ENCODE results near the gene TMEM82.
A peak's percentile ranks its signal among the peaks of the same experiment; 100 is the strongest.

The TMEM82 gene

DNA sequence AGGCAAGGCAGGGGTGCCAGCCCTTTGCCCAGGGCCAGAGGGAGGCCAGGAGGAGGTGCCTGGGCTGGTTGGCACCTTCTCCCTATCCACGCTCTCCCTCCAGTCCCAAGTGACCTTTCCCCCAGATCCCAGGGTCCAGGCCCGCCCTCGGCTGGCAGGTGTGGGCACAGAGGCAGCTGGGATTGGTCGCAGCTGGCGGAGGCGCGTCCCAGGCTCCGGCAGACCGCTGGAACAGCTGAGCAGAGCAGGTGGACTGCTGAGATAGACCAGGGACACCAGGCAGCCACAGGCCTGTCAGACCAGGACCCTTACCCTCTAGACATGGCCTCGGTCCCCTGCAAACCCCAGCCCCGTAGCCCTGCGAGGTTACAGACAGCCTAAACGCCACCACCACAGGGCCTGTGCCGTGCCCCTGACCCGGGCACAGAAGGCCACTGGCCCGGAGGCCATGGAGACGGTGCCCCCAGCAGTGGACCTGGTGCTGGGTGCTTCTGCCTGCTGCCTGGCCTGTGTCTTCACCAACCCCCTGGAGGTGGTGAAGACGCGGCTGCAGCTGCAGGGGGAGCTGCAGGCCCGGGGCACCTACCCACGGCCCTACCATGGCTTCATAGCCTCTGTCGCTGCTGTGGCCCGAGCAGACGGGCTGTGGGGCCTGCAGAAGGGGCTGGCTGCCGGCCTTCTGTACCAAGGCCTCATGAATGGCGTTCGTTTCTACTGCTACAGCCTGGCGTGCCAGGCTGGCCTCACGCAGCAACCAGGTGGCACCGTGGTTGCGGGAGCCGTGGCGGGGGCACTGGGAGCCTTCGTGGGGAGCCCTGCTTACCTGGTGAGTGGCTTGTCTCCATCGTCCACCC lies 6.0 kb upstream of the TMEM82 start, which contains the start of gene SLC25A34:
TSS of gene SLC25A34 (plus strand) at position 221 of the 854 bp plus-strand sequence. CDS start at position 449, 228 bp downstream.
- DNase-seq (ENCODE audit: low read depth, low spot score), result no peak

DNA sequence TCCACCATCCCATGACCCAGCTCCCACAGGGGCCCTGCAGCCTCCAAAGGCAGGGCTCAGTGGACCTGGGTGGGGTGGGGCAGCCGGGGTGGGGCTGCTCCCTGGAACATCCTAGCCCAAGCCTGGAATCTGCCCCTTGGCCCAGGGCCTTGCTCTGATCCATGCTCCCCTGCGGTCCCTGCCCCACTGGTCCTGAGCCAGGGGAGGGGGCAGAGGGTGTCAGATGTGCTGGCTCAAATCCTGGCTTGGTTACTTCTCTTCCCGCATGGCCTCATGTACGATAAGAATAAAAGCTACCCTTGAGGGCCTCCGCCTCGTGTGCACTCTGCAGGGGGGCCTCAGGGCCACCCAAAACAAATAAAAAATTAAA lies 5.4 kb upstream of the TMEM82 start:
- no peak for DNase-seq (ENCODE audit: low read depth, low spot score)

- no peak for DNase-seq (ENCODE audit: low read depth, low spot score)
These were observed 4.7 kb upstream of the TMEM82 start for GRCh38 chr1:15737324-15738319.

DNA sequence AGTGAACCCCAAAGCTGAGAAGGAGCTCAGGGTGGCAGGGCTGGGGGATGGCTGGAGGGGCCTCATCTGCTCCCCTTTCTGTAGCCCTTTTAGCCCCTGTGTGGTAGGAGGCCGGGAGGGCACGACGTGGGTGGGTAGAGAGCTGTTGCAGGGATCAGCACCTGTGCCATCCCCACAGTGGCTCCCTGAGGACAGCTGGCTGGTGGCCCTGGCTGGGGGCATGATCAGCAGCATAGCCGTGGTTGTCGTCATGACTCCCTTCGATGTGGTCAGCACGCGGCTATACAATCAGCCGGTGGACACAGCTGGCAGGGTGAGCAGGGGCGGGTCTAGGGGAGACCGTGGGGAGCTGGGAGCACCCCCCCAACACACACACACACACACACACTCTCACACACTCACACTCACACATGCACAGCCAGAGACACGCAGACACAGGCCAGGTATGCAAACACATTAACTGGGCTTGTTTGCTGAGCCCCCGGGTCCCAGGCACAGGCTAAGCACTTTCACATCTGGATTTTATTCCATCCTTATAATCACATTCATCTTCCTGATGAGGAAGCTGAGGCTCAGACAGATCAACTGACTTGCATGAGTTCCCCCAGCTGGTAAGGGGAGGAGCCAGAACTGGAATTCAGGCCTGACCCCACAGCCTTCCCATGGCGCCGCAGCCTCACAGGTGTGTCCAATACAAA lies 3.7 kb upstream of the TMEM82 start:
- no peak for DNase-seq (ENCODE audit: low read depth, low spot score)

DNA sequence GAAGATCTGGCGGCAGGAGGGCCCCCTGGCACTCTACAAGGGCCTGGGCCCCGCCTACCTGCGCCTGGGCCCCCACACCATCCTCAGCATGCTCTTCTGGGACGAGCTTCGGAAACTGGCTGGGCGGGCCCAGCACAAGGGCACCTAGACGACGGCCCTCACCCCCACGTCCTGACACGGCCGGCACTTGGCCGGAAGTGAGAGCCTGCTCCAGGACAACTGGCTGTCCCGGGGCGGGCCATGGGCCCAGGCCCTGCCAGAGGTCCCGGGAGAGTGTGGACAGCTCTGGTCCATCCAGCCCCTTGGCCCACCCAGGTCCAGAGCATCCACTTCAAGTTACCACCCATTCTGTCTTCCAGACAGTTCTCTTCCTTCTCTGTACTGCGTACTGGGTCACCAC lies 3.0 kb upstream of the TMEM82 start:
- no peak for DNase-seq (ENCODE audit: low read depth, low spot score)

GRCh38 chr1:15739745-15740144 lies 2.6 kb upstream of the TMEM82 start:
- DNase-seq (ENCODE audit: low read depth, low spot score), result no peak

- peak; percentile 21 for DNase-seq (ENCODE audit: low read depth, low spot score)
These were observed 1.1 kb upstream of the TMEM82 start for GRCh38 chr1:15740924-15741850.

DNA sequence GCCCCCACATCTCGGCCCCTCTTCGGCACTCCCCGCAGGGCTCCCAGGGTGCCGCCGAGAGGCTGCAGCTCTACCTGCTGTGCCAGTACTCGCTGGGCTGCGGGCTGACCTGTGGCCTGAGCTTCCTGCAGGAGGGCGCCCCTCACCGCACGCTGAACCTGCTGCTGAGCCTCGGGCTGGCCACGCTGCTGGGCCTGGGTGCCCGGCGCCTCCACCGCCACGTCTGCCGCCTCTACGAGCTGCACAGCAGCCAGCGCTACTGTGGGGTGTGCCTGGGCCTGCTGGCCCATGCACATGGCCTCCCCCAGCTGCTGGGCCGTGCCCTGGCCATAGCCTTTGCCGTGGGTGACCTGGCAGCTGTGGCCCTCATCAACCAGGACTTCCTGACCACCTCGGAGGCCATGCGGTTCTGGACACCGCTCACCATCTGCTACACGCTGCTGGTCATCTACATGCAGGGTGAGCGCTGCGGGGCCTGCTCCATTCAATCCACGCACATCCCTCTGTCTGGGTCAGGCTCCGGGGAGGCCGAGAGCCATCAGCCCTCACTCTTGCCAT lies 1.9 kb downstream of the TMEM82 start:
- no peak for DNase-seq (ENCODE audit: low read depth, low spot score)

DNA sequence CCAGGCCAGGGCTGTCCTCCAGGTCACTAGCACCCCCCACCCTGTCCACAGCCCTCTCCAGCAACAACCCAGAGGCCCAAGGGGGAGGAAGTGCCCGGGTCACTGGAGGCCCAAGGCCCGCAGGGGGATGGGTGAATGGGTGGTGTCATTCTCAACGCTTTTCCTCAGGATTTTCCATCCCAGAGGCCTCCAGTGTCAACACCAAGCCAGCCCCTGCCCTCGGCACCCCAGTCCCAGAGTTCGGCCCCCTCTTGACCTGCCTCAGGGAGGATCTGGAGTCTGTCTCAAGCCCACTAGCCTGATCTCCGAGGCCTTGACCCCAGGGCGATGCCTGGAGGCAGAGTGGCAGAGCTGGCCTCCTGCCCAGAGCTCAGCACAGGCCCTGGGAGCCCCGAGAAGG lies 5.1 kb downstream of the TMEM82 start:
- DNase-seq (ENCODE audit: low read depth, low spot score), result no peak

DNA sequence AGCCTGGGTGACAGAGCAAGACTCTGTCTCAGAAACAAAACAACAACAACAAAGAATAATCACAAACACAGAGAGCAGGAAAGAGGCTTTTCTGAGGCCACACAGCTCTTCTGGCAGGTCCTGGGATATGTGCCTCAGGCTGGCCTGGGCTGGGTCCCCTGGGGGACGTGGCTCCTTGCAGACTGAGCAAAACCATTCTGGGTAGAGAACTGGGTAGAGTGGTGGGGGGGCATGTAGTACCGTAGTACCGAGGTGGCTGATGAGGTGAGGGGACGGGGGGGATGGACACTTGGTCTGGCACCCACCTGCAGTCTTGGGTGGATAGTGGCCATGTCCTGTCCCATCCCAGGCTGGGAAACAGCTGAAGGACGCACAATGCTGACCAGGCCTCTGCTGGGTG lies 6.0 kb downstream of the TMEM82 start:
- no peak for DNase-seq (ENCODE audit: low read depth, low spot score)

DNA sequence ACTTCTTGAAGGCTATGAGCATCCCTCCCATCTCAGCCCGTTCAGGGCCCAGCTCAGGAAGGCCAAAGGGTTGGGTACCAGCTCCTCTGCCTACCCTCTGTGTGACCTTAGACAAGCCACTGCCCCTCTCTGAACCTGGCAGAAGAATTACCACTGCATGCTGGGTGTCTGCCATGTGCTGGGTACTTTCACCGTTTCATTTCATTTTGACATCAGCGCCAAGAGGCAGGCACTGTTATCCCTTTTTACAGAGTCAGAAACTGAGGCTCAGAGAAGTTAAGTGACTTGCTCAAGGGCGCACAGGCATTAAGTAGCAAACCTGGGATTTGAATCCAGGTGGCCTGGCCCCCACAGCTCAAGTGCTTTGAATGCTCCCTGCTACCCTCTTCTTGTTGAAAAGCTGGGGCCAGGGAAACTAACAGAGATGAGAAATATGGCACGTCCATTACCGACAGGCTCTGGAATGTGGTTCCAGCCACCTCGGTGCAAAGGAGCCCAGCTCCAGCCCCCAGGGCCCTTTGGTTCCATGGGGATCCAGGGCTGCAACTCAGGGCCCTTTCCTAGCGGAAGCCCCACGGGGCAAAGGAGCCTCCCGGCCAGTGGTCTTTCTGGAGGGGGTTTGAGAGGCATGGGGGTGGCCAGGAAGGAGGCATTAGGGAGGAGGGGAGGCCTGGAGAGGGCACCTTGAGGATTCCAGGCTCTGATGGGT lies 6.5 kb downstream of the TMEM82 start:
- no peak for DNase-seq (ENCODE audit: low read depth, low spot score)

GRCh38 chr1:15749399-15750291 lies 7.3 kb downstream of the TMEM82 start:
- no peak for DNase-seq (ENCODE audit: low read depth, low spot score)

- no peak for DNase-seq (ENCODE audit: low read depth, low spot score)
These were observed 8.6 kb downstream of the TMEM82 start for GRCh38 chr1:15750924-15751323.

DNA sequence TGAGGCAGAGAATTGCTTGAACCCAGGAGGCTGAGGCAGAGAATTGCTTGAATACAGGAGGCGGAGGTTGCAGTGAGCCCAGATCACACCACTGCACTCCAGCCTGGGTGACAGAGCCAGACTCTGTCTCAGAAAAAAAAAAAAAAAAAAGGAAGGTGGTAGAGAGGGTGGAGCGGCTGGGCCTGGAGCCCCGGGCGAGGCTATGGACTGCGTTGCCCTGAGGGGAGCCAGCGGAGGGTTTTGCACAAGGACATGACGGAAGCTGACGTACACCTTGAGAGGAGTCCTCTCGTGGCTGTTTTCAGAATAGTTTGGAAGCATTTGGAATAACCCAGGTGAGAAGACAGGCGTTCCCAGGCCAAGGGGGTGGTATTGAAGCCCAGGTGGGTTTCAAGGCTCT lies 9.4 kb downstream of the TMEM82 start:
- no peak for DNase-seq (ENCODE audit: low read depth, low spot score)

DNA sequence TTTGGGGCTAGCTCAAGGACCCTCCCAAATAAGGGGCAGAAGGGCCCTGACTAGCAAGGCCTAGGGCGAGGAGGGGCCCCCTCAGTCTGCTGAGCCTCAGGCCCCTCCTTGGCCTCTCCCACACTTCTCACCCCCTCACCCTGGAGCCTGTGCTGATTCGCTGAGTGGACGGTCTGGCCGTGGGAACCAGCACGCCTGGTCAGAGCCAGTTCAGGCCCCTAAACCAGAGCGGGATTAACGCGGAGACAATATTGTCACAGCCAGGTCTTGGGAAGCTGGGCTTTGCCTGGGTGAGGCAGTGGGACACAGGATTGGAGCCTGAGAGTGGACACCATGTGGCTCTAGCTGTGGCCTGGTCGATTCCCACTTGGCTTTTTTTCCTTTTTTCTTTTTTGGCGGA lies 11.5 kb downstream of the TMEM82 start:
- no peak for DNase-seq (ENCODE audit: low read depth, low spot score)

GRCh38 chr1:15755021-15755645 lies 12.8 kb downstream of the TMEM82 start:
- DNase-seq (ENCODE audit: low read depth, low spot score), result no peak

DNA sequence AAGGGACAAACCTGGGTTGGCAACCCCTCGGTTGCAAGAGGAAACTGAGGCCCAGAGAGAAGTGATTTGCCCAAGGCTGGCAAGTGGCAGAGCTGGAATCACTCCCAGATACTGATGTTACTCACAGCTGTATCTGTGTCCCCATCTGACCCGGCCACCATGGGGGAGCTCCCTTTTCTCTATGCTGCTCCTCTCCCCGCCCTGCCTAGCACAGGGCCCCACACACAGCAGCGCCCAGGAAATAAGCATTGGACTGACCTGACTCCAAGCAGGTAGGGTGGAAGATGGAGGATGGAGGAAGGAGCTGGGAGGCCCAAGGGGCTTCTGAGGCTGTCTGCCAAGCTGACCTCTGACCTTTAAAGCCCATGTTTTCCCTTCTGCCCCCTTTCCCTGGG lies 13.3 kb downstream of the TMEM82 start:
- DNase-seq (ENCODE audit: low read depth, low spot score), result no peak

Data from activated CD4-positive, CD25-positive, alpha-beta regulatory T cell treated with anti-CD3 and anti-CD28 coated beads, Interleukin-2, amount 50 U/mL, for 16 hours (primary cell).